Esophagus squamous epithelium (tissue), 4 donors: ENCODE results near the gene SMAD7.

Source experiments
- POLR2A ChIP-seq, 4 donors: fragments of 450-650 bp; IDR thresholded peaks; one replicate each; pipeline ENCODE4 v1.6.1; 2017; ENCODE audit warnings: antibody characterized with exemption in 4 of 4, mild to moderate bottlenecking in 4 of 4, moderate library complexity in 3 of 4
- TF ChIP-seq, protein P1 (sequence below), 6 experiments: fragments of 450-650 bp in 4 of 6; fragments of 200-600 bp in 2 of 6; sonication (generic) in 2 of 6; IDR thresholded peaks; one replicate each; pipeline ENCODE4 v1.5.1; 2016 to 2019; ENCODE audit warnings: antibody characterized with exemption in 6 of 6, mild to moderate bottlenecking in 4 of 6, moderate library complexity in 4 of 6

DNA sequence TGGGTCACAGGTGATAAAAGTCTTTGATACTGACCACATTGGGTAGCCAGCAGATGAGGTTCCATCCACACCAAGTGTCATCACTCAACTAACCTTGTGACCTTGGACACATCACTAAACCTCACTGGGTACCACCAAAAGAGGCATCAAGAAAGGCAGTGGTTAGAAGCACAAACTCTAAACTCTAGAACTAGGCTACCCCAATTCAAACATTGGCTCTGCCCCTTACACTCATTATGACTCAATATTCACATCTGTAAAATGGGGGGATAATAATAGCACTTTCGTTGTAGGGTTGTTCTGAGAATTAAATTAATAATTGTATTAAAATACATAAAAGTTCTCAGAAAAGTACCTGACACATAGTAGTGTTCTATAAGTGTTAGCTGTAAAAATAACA is 15.8 kb upstream of the SMAD7 start:
- TF ChIP-seq, protein P1, sequence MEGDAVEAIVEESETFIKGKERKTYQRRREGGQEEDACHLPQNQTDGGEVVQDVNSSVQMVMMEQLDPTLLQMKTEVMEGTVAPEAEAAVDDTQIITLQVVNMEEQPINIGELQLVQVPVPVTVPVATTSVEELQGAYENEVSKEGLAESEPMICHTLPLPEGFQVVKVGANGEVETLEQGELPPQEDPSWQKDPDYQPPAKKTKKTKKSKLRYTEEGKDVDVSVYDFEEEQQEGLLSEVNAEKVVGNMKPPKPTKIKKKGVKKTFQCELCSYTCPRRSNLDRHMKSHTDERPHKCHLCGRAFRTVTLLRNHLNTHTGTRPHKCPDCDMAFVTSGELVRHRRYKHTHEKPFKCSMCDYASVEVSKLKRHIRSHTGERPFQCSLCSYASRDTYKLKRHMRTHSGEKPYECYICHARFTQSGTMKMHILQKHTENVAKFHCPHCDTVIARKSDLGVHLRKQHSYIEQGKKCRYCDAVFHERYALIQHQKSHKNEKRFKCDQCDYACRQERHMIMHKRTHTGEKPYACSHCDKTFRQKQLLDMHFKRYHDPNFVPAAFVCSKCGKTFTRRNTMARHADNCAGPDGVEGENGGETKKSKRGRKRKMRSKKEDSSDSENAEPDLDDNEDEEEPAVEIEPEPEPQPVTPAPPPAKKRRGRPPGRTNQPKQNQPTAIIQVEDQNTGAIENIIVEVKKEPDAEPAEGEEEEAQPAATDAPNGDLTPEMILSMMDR (IDR thresholded peaks at IDR 0.05) = no peak
- no peak for TF ChIP-seq POLR2A (IDR thresholded peaks at IDR 0.05)
